Activated CD8-positive, alpha-beta T cell treated with anti-CD3 and anti-CD28 coated beads for 36 hours (primary cell): ENCODE measurements around the gene TMEM63A. TPM values are rescaled to one million over a fixed set of nuclear protein-coding genes. Genes with fewer than 3 reads are reported as not detected.

ENCODE experiments used
- ATAC-seq: fragments of 200-7000 bp; cut with Tn5 transposase; one replicate; pipeline ENCODE4 v1.10.0; 2021; ENCODE audit warnings: mild to moderate bottlenecking, moderate library complexity
- CTCF ChIA-PET: fragments of 350-600 bp; sonication (Branson Sonifier 250); formaldehyde crosslinking; loops from one replicate; lab custom pipeline; 2021; ENCODE audit warnings: antibody characterized with exemption; lab: Charles Lee
- POLR2A ChIA-PET: fragments of 350-600 bp; sonication (Branson Sonifier 250); formaldehyde crosslinking; loops from one replicate; lab custom pipeline; 2021; ENCODE audit warnings: antibody characterized with exemption; lab: Charles Lee
- DNase-seq: peaks from one replicate; pipeline ENCODE4 v3.0.0-alpha.2; 2020
- H3K27ac Mint-ChIP-seq: one replicate; pipeline ENCODE4 v1.8.0; 2021; ENCODE audit warnings: mild to moderate bottlenecking, mixed read lengths
- H3K27me3 Mint-ChIP-seq: one replicate; pipeline ENCODE4 v1.8.0; 2021; ENCODE audit warnings: mixed read lengths
- H3K36me3 Mint-ChIP-seq: one replicate; pipeline ENCODE4 v1.8.0; 2021; ENCODE audit warnings: low read depth, mixed read lengths
- H3K4me1 Mint-ChIP-seq: one replicate; pipeline ENCODE4 v1.8.0; 2021; ENCODE audit warnings: low read depth, mixed read lengths
- H3K4me3 Mint-ChIP-seq: one replicate; pipeline ENCODE4 v1.8.0; 2021; ENCODE audit warnings: mild to moderate bottlenecking, moderate library complexity, mixed read lengths
- H3K9me3 Mint-ChIP-seq: one replicate; pipeline ENCODE4 v1.8.0; 2021; ENCODE audit warnings: mixed read lengths
- CTCF ChIP-seq: fragments of 200-600 bp; IDR thresholded peaks from one replicate; pipeline ENCODE4 v1.8.0; 2022; ENCODE audit warnings: antibody characterized with exemption, mild to moderate bottlenecking
- intact Hi-C: fragments of 100-400 bp; cut with micrococcal nuclease; formaldehyde crosslinking; loops from one replicate; pipeline ENCODE4 v1.10.0; 2022
- total RNA-seq, 2 experiments: library from RNA; stranded (reverse); gene quantifications; one replicate each; pipeline ENCODE4 v1.2.3, GENCODE V29; 2021

TMEM63A gene
- total RNA-seq, 2 experiments from 2014 or later: 51.4 to 54.6 TPM

- Mint-ChIP-seq H3K4me3 (no peak overlapping the region), H3K9me3 (no peaks in the 10 kb centered on the region), H3K27ac (no peak overlapping the region), H3K27me3 (no peaks in the 10 kb centered on the region), H3K36me3 (no peaks in the 10 kb centered on the region), H3K4me1 (peaks cover 5% of the 10 kb centered on the region)
- ATAC-seq: no peak
- ChIA-PET POLR2A (interaction anchor here (1.4 kb wide), 1 partner anchor 103 kb away, joined by 3 read pairs; no protein-coding TSS in a partner anchor), CTCF (interaction anchor here (1.1 kb wide), 1 partner anchor 12 kb away, joined by 5 read pairs; no protein-coding TSS in a partner anchor)
- no peak for DNase-seq
- intact Hi-C loops: no loop called here
- no peak for TF ChIP-seq CTCF
These were observed 61.6 kb downstream of the TMEM63A start for GRCh38 chr1:225820522-225821120.

GRCh38 chr1:225819346-225820192 is 62.6 kb downstream of the TMEM63A start:
- H3K9me3 Mint-ChIP-seq: no peaks in the 10 kb centered on the region
- no peak overlapping the region for H3K4me3 Mint-ChIP-seq
- no peaks in the 10 kb centered on the region for H3K36me3 Mint-ChIP-seq
- DNase-seq (no peak), ATAC-seq (no peak)
- intact Hi-C loops: no loop called here
- H3K27me3 Mint-ChIP-seq: no peaks in the 10 kb centered on the region
- ChIA-PET CTCF (interaction anchor here (1.1 kb wide), 1 partner anchor 11 kb away, joined by 5 read pairs; no protein-coding TSS in a partner anchor), POLR2A (interaction anchor here (1.4 kb wide), 1 partner anchor 104 kb away, joined by 3 read pairs; no protein-coding TSS in a partner anchor)
- no peak overlapping the region for H3K27ac Mint-ChIP-seq
- peaks cover 5% of the 10 kb centered on the region for H3K4me1 Mint-ChIP-seq
- TF ChIP-seq CTCF: no peak

GRCh38 chr1:225818229-225818628 is 64.0 kb downstream of the TMEM63A start:
- ChIA-PET POLR2A (interaction anchor here (0.7 kb wide), 1 partner anchor 300 kb away, joined by 3 read pairs; no protein-coding TSS in a partner anchor), CTCF (interaction anchor here (0.6 kb wide), 1 partner anchor 9 kb away, joined by 3 read pairs; no protein-coding TSS in a partner anchor)
- Mint-ChIP-seq H3K27ac (no peak overlapping the region), H3K27me3 (no peaks in the 10 kb centered on the region), H3K4me3 (no peak overlapping the region), H3K36me3 (no peaks in the 10 kb centered on the region), H3K4me1 (peaks cover 5% of the 10 kb centered on the region), H3K9me3 (no peaks in the 10 kb centered on the region)
- ATAC-seq (no peak), DNase-seq (no peak)
- no peak for TF ChIP-seq CTCF
- intact Hi-C loops: no loop called here

GRCh38 chr1:225817611-225818061 is 64.5 kb downstream of the TMEM63A start:
- no peak for TF ChIP-seq CTCF
- H3K36me3 Mint-ChIP-seq: no peaks in the 10 kb centered on the region
- no peak overlapping the region for H3K4me3 Mint-ChIP-seq
- H3K27ac Mint-ChIP-seq: no peak overlapping the region
- DNase-seq (peak; percentile 22), ATAC-seq (no peak)
- no peaks in the 10 kb centered on the region for H3K27me3 Mint-ChIP-seq
- POLR2A ChIA-PET: interaction anchor here (0.7 kb wide), 1 partner anchor 299 kb away, joined by 3 read pairs; no protein-coding TSS in a partner anchor
- intact Hi-C loops: no loop called here
- no peaks in the 10 kb centered on the region for H3K9me3 Mint-ChIP-seq
- CTCF ChIA-PET: no interaction called here
- H3K4me1 Mint-ChIP-seq: peaks cover 5% of the 10 kb centered on the region
